Activated CD4-positive, alpha-beta T cell treated with anti-CD3 and anti-CD28 coated beads, Interleukin-2, amount 50 U/mL, for 16 hours (primary cell): ENCODE results near the gene CACNB2.
"Not testable (repeated sequence)": the region's sequence is repeated elsewhere in the genome, so short reads cannot be mapped to it uniquely, and the experiment has no call there.

Experiments
- DNase-seq: peaks from one replicate; pipeline ENCODE4 v3.0.0-alpha.2; 2020

Gene CACNB2

DNA sequence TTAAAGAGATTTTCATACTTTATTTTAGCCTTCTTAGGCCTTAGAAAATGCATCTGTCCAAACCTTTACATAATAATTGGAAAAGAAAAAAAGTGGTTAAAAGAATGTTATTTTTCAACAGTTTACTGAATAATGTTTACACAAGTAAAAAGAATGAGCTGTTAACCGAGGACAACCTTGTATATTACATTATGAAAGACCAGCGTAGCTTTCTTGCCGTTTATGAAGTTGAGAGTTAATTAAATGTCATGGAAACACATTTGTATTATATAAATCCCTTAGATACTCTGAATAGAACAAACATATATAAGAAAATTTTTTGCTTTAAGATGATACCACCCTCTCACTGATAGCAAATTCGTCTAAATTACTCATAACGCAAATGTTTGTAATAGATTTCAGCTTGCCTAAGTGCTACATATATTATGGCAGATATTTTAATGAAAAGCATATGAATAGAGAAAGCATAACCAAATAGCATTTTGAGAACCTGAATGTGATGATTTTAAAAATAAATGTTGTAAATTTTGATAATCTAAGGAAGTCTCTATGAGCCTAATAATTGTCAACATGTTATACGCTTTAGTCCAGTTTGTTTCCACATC lies 9.1 kb downstream of the CACNB2 start:
- DNase-seq = no peak

DNA sequence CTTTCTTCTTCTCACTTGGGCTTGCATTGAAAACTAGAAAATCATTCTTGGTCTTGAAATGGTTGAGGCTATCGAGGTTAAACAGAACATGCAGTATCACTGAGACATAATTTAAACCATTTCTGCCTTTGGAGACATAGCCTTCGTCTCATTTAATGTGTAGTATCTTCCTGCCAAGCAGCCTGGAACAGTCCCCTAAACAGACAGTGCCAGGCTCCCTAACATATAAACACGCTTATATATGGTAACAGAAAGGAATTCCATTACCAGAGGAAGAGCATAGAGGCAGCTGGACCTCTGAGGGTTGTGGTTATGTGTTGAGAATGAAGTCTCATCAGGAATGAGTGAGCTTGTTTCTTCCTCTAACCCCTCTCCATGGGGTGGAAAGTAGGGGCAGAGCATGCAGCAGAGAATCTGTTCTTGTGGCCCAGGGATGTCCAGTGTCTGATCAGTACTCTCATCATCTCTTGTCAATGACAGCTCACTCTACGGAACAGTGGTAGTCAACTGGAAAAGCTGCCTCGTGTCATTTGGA lies 11.2 kb downstream of the CACNB2 start:
- DNase-seq = no peak

DNA sequence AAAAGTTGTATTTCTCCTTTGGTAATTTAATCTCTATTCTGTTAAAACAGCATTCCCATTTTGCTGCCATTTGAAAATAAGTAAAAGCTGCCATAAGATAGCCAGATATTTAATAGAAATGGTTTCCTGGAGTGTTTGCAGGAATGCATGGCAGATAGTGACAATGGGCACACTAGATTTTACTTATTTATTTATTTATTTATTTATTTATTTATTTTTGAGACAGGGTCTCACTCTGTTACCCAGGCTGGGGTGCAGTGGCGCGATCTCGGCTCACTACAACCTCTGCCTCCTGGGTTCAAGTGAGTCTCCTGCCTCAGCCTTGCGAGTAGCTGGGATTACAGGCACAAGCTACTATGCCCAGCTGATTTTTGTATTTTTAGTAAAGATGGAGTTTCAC lies 13.2 kb downstream of the CACNB2 start:
- not testable (repeated sequence) for DNase-seq

DNA sequence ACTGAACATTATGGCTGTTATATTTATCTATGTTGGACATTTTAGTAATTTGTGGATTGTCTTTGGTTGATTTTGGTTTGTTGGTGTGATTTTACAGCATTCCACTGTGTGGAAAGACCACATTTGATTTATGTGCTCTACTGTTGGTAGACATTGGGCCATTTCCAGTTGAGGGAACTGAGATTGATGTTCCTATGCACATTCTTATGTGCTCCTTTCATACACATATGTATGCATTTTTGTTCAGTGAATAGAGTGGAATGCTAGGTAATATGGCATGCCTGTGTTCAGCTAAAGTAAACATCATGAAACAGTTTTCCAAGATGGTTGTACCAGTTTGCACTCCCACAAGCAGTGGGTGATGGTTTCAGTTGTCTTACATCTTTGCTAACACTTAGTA lies 15.1 kb downstream of the CACNB2 start:
- no peak for DNase-seq

DNA sequence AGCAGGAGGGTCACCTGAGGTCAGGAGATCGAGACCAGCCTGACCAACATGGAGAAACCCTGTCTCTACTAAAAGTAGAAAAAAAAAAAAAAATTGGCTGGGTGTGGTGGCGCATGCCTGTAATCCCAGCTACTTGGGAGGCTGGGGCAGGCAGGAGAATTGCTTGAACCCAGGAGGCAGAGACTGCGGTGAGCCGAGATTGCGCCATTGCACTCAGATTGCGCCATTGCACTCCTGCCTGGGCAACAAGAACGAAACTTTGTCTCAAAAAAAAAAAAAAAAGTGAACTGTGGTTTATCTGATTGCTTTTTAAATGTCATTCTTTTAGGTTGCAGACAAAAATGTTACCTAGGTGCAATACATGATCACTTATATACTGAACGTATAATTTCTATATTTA lies 16.6 kb downstream of the CACNB2 start:
- not testable (repeated sequence) for DNase-seq

DNA sequence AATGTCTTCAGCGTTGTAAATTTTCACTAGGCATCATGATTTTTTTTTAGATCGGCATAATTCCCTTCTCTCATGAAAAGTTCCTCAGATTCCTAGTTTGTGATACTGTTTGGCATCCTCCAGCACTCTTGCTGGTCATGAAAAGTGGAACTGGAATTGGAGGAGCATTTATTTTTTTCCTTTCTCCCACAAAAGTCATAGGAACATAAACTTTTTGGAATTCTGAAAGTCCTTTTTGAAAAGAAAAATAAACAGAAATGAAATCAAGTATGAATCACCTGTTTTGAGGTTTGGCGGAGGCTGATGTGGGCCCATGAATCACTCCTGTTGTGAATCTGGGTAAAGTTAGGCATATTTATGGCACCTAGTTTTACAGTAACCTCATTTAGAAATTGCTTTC lies 17.7 kb downstream of the CACNB2 start:
- DNase-seq = no peak

DNA sequence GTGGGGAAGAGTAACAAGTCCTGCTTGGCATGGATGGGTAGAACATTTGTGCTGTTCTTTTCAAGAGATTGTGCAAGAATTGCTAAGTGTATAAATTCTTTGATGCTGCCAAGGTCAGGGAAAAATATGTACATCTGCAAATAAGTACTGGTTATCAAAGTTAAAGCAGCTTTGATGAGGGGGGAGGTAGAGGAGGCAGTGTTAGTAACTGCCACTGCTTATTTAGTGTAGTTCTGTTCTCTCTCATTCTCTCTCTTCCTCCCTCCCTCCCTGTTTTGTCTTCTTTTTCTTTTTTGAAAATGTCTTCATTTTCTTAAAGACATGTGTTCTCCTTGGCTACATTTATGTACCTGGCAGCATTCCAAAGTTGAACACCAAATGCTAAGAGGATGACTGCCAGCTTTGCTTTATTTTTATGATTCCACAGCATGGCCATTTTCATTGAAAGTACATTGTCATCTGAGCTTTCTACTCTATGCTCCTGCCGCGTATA lies 18.6 kb downstream of the CACNB2 start:
- DNase-seq = no peak

DNA sequence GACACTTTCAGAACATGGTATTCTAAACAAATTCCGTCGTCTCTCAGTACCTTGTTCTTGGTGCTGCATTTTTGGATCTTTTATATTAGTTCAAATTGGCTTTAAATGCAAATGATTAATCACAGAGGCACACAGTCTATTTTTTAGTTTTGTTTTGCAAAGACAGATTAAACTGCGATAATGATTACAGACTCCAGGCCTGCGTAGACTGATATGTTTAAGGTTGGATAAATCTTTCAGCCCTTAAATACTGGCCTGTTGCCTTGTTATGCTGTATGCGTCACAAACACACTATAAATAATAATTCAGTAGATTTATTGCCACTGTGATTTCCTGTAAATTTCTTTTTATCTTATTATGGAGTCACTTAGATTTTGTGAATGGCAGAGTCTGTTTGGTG lies 19.3 kb downstream of the CACNB2 start:
- DNase-seq = no peak

DNA sequence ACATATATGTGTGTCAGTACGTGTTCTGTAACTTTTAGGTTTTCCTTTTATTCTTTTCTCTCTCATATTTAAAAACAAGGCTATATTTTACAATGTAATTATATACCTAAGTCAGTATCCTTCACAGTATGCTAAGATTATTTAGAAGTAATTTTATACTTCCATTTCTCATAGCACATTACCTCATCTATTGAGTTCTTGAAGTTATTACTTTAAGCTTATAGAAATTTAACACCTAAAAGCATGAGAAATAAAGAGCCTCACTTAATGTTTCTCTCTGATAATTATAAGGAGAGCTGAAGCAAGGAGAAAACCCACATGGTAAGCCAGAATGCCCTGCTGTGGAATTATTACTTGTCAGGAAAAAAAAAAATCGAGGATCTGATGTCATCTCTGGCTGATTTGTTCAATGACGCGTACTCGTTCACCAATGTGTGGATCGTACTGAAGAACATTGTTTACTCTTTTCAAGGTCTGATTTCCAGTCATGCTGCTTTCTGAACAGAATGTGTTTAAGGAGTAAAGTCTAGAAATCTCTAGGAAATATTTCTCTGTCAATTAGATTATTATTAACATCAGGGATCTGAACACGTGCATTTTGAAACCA lies 21.9 kb downstream of the CACNB2 start:
- DNase-seq = no peak

DNA sequence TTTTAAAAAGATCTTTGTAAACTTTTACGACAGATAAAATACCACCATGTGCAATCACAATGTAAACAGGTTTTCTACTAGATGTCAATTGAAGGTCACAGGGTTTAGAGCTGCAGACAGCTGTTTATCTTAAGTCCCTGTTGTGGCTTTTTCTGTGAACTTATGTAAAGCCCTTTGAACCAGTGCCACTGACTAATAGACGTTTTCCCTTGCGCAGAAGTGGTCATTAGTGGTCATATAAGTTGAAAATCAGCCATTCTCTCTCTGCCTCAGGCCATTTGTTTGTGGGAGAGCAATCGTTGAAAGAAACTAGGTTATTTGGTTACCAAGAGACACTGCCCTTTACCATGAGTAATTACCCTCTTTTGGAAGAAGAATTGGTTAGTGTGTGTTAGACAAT lies 23.9 kb downstream of the CACNB2 start:
- DNase-seq = no peak

DNA sequence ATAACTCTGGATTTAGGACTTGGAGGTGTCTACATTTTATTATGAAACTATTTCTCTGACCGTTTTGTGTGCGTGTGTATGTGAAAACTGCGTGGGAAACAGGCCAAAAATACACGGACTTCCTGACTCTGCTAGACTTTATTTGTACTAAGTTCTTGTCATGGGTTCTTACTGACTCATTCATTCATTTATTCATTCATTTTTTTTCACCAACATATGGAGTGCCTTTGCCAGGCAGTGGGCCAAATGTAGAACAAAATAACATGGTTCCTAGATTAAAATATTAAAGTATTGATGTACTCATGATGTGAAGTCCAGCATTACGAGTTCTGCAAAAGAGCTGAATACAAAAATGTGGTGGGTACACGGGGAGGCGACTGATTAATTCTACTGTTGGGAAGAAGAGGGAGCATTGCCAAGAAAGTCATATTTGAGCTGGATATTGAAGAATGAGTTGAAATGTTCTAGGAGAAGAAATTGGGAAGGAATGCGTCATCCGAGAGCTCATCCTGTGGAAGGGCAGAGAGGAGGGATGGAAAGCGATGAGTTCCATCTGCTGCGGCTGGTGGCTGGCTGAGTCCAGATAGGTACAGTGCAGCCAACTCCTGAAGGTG lies 24.6 kb downstream of the CACNB2 start:
- DNase-seq = no peak

DNA sequence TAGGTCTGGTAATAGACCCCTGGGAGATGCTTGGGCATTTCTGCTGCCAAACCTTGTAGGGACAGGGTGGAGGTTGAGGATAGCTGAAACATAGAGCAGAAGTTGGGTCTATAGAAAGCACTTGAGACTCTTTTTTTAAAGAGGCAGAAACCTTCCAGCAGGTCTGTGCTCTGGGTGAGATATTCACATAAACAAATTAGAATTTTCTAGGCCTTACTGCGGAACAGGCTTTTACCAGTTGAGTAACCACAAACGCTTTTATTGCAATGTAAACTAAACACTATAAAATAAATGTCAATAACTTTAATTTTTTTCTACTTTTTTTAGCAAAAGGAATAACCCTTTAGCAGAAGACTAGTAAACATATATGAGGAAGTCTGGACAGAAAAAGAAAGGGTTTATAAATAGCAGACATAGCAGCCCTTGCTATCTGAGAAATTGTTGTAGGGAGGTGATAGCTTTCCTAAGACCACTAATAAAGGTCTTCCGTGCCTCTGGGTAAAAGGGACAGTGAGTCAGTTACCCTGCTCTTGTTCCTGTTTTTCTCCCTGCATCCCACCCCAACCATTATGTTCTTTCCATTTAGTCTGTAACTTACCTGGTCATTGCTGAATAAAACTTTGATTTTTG lies 38.7 kb downstream of the CACNB2 start:
- DNase-seq = no peak

DNA sequence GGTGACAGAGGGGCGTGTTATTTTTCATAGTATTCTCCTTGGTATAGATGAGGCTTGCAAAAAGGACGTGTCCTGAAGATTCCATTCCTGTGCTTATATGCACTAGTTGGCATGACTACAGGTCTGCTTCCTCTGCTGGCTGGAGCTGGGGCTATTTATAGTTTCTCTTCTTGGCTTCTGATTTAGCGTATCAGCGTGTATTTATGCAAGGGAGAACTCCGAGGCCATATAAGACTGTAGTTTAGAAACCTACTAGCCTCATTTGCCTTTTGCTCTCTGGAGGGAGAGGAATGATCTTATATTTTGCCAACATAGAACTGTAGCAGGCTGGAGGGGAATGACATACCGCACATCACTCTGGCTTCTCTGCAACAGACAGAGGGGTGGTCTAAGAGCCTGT lies 39.7 kb downstream of the CACNB2 start:
- no peak for DNase-seq

DNA sequence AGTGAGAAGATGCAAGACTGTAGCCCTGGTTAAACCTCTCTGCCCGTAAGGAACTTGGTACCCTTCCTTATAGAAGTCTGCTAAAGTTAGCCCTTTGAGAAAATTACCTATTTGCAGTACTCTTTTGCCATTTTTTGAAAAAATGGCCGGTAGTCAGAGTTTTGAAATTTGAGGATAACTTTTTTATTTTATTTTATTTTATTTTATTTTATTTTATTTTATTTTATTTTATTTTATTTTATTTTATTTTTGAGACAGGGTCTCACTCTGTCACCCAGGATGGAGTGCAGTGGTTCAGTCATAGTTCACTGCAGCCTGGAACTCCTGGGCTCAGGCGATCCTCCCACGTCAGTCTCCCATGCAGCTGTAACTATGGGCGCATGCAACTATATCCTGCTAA lies 41.2 kb downstream of the CACNB2 start:
- DNase-seq = not testable (repeated sequence)

DNA sequence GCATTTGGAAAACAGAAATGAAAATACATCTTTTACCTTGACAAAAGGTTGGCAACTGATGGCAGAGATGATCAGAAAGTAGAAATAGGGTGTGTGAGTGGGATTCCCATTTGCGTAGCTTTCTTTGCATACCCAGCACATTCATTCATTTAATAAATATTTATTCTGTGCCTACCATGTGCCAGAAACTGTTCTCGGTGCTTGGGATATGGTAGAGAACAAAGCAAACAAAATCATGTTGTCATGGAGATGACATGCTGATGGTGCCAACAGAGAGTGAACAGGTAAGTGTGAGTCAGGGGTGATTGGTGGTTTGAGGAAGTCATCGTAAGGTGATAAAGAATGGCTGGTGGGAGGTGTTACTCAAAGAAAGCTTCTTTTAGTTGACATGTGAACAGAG lies 45.4 kb downstream of the CACNB2 start:
- no peak for DNase-seq

DNA sequence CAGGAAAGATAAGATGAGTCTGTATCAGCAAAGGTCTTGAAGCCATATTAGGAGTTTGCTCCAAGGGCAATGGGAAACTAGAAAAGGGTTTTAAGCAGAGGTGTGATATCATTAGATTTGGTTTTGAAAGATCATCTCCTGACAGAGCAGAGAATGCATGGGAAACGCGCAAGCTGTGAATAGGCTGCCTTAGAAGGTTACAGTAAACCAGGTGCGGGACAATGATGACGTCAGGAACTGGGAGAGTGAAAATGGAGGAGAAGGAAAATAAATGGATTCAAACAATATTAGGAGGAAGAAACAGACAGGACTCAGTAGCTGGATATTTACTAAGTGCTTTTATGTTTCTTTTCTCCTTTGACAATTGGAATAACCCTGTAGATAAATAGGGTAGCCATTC lies 50.6 kb downstream of the CACNB2 start:
- DNase-seq = no peak

DNA sequence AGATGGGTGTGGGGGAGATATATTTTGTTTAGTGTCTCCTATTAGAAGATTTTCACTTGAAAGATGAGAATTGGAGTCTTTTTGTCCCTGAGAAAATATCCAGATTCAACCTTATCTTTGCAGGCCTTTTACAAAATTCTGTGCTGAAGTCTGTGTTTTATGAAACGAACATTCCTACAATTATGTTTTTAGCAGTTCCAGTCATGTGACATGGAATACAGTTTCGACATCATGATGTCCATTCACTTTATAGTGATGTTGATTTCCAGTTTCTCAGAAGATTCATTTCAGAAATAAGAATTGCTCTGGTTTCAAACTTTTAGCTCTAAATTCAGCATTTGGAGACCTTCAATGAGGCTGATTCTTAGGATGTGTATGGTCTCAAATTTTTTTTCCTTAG lies 54.4 kb downstream of the CACNB2 start:
- no peak for DNase-seq

DNA sequence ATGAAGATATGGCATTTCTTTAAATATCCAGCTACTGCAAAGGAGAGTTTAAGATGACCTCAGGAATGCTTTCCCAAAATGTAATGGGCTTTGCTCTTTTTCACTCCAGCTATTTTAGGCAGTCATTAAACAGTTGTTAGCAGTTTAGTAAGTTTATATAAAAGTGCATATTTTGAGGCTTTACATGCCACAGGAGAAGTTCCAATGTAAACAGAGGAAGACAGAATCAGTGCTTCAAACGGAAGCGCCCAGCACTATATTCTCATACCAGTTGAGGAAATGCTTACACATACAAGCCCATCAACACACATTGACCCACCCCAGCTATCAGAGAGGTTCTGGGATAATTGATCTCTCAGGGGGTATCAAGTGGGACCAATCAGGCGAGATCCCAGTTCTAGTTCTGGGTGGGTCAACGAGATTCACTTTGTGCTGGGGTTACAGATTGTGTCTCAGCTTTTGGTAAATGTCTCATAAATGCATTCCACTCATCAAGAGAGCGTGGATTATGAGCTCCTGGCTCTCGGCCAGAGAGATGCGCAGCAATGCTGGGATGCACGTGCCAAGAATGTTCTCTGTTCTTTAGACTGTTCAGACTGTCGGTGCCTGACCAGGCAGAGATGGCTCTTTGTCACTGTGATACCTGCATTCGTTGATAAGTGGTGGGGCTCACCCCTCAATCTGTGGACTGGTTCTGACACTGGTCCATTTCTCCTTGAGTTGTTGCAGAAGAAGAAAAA lies 55.0 kb downstream of the CACNB2 start:
- no peak for DNase-seq

DNA sequence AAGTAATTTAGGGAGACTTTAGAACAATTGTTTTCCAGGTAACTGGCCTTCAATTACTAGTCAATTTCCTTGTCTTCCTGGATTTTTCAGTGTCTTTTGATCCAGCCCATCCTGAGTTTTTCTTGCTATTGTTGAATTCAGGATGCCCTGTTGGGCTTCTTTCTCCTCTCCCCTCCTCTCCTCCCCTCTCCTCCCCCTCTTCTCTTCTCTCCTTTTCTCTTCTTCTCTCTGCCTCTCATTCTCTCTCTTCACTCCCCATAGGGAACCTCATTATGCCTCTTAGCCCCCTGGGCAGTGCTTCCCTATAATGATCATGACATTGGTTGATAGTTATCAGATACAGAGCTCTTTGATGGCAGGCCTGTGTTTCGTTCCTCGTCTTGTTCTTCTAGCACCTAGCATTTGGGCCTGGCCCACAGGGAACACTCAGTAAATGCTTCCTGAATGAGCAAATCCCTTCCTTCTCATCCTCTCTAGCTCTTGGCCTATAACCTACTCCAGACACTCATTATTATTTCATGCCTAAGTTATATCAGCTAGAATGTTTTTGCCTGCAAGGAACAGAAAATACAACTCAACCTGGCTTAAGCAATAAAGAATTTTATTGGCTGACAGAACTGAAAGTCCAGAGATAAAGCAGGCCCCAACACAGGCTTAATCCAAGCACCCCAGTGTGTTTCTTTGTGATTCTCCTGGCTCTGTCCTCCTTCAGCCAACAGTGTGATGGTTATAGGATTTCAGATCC lies 56.8 kb downstream of the CACNB2 start:
- DNase-seq = no peak

DNA sequence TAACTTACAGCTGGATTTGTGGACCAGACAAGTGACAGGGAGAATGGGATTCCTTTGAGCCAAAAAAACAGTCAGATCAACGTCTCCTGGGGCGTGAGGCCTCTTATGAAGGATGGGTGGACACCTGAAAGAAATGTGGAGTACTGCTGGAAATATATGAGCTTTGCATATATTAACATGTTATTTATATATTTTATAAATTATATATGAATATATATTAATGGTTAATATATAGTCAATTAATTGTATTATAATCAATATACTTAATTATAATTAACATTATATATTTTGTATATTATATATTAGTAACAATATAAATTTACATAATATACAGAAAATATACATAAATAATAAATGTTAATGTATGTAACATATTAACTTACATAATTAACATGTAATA lies 57.5 kb downstream of the CACNB2 start:
- DNase-seq = no peak

DNA sequence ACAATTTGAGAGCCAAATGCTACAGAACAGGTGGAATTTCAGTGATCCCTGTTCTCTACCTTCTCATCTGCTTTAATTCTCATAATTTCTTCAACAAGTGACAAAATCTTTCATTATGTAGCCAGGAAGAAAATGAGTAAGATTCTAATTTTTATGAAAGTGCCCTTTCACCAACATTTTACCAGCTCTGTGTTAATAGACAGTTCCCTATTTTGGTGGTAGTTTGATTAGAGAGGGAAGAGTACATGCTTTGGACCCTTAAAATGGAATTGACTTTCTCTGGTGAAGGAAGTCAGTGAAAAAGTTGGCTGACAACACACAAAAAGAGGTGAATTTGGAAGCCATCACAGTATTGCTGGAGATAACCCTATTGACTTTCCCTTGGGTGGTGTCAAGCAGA lies 61.7 kb downstream of the CACNB2 start:
- DNase-seq = no peak

DNA sequence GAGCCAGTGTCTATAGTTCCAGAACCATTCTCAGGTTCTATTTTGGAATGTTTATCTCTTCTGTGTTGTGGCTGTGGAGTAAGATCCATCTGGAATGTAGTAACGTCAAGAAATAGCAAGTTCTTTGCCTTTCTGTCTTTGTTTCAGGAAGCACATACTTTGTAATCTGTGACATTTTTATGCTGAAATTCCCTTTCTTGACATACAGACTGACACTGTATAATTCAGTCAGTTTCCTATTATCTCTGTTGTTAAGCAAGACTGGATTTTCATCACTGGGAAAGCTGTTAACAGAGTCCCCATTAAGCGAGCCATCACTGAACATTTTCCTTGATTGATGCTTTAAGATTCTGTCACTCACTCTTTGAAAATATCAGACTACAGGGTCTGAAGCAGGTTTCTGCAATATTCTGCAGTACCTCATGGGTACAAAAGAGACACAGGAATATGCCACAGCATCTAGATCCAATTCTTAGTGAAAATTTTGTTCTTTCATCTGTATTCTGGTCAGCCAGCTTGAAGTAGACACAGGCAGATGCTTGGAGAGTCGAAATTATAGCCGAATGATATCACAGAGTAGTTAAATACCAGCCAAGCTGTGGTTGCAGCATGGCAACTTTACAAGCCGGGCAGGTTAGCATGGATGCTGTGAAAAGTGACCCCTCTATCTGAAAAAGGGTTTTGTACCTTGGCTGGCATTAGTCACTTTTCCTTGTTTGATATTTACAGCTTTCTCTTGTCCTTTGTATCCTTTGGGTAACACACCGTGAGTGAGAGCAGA lies 62.6 kb downstream of the CACNB2 start:
- DNase-seq = no peak
